Colonic mucosa (tissue), 4 donors: Measurements from ENCODE around the gene CMSS1. TPM values are rescaled to one million over a fixed set of nuclear protein-coding genes. Genes with fewer than 3 reads are reported as not detected.

ENCODE experiments used
- DNase-seq: peaks from one replicate; pipeline ENCODE4 v3.0.0-alpha.2; 2020
- H3K27ac ChIP-seq: fragments of 200-600 bp; one replicate; pipeline ENCODE4 v1.8.0; 2021
- H3K27me3 ChIP-seq: fragments of 200-600 bp; one replicate; pipeline ENCODE4 v1.8.0; 2021
- H3K36me3 ChIP-seq: fragments of 200-600 bp; one replicate; pipeline ENCODE4 v1.8.0; 2021
- H3K4me1 ChIP-seq: fragments of 200-600 bp; one replicate; pipeline ENCODE4 v1.8.0; 2021; ENCODE audit warnings: mild to moderate bottlenecking
- H3K4me3 ChIP-seq: fragments of 200-600 bp; one replicate; pipeline ENCODE4 v1.8.0; 2021
- H3K9ac ChIP-seq, 2 donors: one replicate each; pipeline ENCODE4 v1.7.0; 2013; ENCODE audit warnings: control low read depth in 2 of 2, low read depth in 2 of 2, low read length in 2 of 2
- H3K9me3 ChIP-seq: fragments of 200-600 bp; one replicate; pipeline ENCODE4 v1.8.0; 2021
- intact Hi-C: fragments of 100-400 bp; cut with DNase I; formaldehyde crosslinking; loops from one replicate; pipeline ENCODE4 v1.14.1; 2022
- total RNA-seq, 2 donors: library from RNA; stranded (reverse); fragmentation: NEBNext Ultra II Directional in 1 of 2; extraction: Animal tissue kit (Norgen Biotek cat#: 25700) in 1 of 2; gene quantifications; one replicate each; pipeline ENCODE4 v1.2.1, GENCODE V29; 2021
- TF ChIP-seq, protein P1 (sequence below): fragments of 200-600 bp; IDR thresholded peaks from one replicate; pipeline ENCODE4 v1.8.0; 2022; ENCODE audit warnings: antibody characterized with exemption, mild to moderate bottlenecking
- donor health status: healthy.
- donor health status: DM: no; HTN: no; CAD: no.
- donor health status: DM: no; HTN: no; CAD: no.

CMSS1 gene
- total RNA-seq, 2 donors from 2014 or later = 10.7 to 24.7 TPM

DNA sequence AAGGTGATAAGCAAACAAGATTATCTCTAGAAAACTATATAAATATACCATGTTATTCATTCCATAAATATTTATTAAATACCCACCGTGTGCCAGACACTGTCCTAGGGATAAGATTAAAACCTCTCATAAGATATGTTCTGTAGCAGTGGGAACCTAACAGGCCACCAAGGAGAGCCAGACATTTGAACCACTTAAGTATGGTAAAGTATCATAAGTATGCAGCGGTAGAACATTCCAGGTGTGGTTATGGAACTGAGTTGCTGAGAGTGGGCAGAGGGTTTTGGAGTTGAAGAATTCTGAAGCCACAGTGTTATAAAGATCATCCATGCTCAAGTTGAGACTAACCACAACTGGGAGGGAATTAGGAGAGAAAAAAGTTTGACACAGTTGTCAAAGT, 282.0 kb downstream of the CMSS1 start:
- intact Hi-C loops = no loop called here
- H3K27ac ChIP-seq = no peak overlapping the region
- H3K9me3 ChIP-seq = no peaks in the 10 kb centered on the region
- H3K36me3 ChIP-seq = no peaks in the 10 kb centered on the region
- no peaks in the 10 kb centered on the region for H3K27me3 ChIP-seq
- no peak overlapping the region for H3K9ac ChIP-seq
- H3K4me3 ChIP-seq = no peak overlapping the region
- TF ChIP-seq, protein P1, sequence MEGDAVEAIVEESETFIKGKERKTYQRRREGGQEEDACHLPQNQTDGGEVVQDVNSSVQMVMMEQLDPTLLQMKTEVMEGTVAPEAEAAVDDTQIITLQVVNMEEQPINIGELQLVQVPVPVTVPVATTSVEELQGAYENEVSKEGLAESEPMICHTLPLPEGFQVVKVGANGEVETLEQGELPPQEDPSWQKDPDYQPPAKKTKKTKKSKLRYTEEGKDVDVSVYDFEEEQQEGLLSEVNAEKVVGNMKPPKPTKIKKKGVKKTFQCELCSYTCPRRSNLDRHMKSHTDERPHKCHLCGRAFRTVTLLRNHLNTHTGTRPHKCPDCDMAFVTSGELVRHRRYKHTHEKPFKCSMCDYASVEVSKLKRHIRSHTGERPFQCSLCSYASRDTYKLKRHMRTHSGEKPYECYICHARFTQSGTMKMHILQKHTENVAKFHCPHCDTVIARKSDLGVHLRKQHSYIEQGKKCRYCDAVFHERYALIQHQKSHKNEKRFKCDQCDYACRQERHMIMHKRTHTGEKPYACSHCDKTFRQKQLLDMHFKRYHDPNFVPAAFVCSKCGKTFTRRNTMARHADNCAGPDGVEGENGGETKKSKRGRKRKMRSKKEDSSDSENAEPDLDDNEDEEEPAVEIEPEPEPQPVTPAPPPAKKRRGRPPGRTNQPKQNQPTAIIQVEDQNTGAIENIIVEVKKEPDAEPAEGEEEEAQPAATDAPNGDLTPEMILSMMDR = no peak
- DNase-seq = no peak
- no peaks in the 10 kb centered on the region for H3K4me1 ChIP-seq

DNA sequence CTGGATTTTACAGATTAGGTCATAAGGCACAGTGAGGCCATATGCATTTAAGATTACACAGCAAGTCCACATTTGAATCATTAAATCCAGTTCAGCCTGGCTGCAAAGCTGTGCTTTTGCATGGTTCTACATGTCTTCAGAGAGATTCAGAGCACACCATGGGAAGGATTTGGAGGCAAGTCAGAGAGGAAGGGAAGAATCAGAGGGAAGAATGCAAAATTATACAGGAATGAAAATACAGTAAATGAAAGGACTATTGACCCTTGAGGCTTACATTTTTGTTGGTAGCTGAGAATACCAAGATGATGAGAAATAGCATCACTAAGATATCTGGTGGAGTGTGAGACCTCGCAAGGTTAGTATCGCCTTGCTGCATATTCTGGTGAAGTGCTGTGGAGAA, 282.8 kb downstream of the CMSS1 start:
- H3K4me3 ChIP-seq = no peak overlapping the region
- DNase-seq = no peak
- no peak overlapping the region for H3K27ac ChIP-seq
- H3K9ac ChIP-seq = no peak overlapping the region
- H3K9me3 ChIP-seq = no peaks in the 10 kb centered on the region
- no peaks in the 10 kb centered on the region for H3K27me3 ChIP-seq
- H3K4me1 ChIP-seq = no peaks in the 10 kb centered on the region
- intact Hi-C loops = no loop called here
- H3K36me3 ChIP-seq = no peaks in the 10 kb centered on the region
- TF ChIP-seq, protein P1 = no peak

DNA sequence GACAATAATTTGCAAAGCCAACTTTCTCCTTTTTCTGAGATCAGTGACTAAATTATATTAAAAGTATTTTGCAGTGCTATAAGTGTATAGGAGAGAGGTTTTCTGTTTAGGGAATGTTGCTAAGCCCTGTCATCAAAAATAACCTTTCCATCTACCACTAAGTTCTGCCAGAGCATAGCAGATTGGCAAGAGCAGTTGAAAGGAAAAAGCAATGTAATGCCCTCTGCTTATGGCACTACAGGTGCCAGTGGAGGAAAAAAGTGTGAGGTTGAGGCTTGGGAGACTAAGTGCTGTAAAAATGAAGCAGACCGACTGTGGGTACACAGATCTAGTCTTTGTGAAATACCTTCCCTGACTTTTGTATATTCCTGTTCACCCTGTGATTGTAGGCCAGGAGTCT, 285.1 kb downstream of the CMSS1 start:
- Histone ChIP-seq H3K36me3 (no peaks in the 10 kb centered on the region), H3K9me3 (no peaks in the 10 kb centered on the region), H3K4me3 (no peak overlapping the region), H3K27ac (no peak overlapping the region), H3K4me1 (no peaks in the 10 kb centered on the region), H3K9ac (no peak overlapping the region), H3K27me3 (no peaks in the 10 kb centered on the region)
- intact Hi-C loops = no loop called here
- TF ChIP-seq, protein P1 = no peak
- no peak for DNase-seq

DNA sequence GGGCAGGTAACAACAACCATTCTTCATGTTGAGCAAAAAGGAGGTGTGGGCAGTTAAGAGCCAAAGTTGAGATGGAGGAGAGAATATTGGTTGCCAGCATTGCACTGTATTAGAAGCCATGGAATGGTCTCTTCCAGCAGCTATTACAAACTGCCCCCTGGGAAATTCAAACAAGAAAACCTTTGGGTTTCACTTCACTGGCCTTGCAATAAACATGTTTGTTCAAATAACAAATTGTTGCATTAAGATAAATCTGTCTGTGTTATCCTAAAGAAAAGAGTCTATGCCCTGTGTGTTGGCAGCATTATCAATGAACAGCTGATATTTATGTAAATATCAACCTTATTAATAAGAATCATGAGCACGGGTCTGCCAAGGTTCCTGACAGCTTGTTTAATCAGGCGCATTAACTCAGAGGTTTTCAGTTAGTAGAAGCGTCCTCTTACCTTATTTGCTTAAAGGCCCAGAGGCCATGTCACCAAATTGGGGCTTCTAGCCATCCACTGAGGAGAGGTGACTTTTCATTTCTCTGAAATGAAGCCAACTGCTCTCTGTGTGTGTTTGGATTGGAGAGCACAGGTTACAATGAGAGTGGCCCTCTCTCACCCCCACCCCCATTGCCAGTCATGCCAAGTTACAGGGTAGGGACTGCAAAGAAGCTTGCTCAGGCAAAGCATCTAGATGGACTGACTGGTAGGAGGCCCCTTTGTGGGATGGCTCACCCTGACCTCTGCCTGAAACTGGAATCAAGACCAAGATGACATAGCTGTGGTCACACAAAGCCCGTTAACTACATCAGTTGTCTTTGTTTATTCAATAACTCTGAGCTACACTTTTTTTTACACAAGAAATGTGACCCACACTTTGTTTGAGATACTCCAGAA, 286.1 kb downstream of the CMSS1 start:
- Histone ChIP-seq H3K9ac (no peak overlapping the region), H3K27me3 (no peaks in the 10 kb centered on the region), H3K27ac (no peak overlapping the region), H3K4me3 (no peak overlapping the region), H3K9me3 (no peaks in the 10 kb centered on the region), H3K4me1 (no peaks in the 10 kb centered on the region), H3K36me3 (no peaks in the 10 kb centered on the region)
- TF ChIP-seq, protein P1 = no peak
- intact Hi-C loops = no loop called here
- no peak for DNase-seq

DNA sequence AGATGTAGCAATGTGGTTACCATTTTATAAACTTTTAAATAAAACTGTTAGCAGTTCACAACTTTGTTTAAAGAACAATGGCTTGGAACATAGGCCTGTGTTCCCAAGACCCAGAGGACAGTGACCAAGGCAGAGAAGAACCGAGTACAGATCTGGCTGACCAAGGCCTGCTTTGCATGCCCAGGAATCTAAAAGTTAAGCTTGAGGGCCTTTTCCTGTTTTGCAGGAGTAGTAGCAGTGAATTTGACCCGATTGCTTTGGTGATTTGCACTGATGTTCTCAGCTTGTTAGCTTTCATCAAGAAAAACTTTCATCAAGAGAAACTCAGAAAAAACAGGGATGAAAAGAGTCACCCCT, 286.8 kb downstream of the CMSS1 start:
- Histone ChIP-seq H3K4me1 (no peaks in the 10 kb centered on the region), H3K9ac (no peak overlapping the region), H3K27ac (no peak overlapping the region), H3K27me3 (no peaks in the 10 kb centered on the region), H3K4me3 (no peak overlapping the region), H3K9me3 (no peaks in the 10 kb centered on the region), H3K36me3 (no peaks in the 10 kb centered on the region)
- intact Hi-C loops = no loop called here
- TF ChIP-seq, protein P1 = no peak
- DNase-seq = no peak
